ENCODE data around the gene CEBPA.

The CEBPA gene

DNA sequence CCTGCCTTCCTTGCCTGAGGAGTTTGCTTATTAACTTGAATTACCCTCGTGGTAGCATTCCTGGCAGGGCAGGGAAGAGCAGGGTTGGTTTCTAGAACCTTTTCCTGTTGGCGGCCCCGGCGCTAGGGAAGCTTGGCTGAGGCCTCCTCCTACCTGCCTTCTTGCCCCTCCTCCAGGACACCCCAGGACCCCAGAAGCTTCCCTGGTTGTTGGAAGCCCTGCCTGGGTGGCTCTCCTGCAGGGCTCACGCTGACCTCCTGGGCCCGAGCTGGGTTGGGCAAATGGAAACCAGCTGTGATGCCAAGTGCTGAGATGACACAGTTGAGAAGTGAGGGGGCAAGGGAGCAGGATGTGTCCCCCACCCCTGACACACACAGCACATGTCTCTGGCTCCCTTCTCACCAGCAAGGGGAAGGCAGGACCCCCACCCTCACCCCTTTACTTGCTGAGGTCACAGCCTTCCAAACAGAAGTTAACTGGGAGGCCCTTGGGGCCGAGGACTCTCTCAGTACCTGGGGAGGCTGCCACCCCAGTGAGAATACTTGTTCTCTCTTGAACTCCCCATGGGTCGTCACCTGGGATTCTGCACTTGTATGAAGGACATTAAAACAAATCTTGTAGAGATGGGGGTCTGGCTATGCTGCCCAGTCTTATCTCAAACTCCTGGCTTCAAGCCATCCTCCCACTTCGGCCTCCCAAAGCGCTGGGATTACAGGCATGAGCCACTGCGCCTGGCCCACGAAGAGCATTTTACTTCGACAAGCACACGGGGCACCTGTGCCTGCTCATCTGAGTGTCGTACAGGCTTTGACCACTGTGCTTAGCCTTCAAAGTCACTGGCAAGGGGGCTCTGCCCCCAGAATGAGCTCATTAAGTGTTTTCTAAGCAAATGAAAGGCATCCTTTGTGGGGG, 10.5 kb downstream of the CEBPA start:
- Histone ChIP-seq H3K27ac (replicated peaks) (peak overlapping the region; percentile 89), H3K4me3 (replicated peaks; ENCODE audit: insufficient read depth, low read length) (no peak overlapping the region), H3K27me3 (ENCODE audit: insufficient read depth, poor library complexity, severe bottlenecking) (no peaks in the 10 kb centered on the region)
- no peak for DNase-seq (ENCODE audit: low read depth in 1 of 2, low spot score in 1 of 2)
- TF ChIP-seq SPI1 (IDR thresholded peaks at IDR 0.05; ENCODE audit: borderline replicate concordance, low read depth) (no peak), POLR2AphosphoS5 (IDR thresholded peaks at IDR 0.05; ENCODE audit: low read depth) (no peak), GABPA (IDR thresholded peaks at IDR 0.05; ENCODE audit: low read depth) (no peak)
- TF ChIP-seq, protein P1, sequence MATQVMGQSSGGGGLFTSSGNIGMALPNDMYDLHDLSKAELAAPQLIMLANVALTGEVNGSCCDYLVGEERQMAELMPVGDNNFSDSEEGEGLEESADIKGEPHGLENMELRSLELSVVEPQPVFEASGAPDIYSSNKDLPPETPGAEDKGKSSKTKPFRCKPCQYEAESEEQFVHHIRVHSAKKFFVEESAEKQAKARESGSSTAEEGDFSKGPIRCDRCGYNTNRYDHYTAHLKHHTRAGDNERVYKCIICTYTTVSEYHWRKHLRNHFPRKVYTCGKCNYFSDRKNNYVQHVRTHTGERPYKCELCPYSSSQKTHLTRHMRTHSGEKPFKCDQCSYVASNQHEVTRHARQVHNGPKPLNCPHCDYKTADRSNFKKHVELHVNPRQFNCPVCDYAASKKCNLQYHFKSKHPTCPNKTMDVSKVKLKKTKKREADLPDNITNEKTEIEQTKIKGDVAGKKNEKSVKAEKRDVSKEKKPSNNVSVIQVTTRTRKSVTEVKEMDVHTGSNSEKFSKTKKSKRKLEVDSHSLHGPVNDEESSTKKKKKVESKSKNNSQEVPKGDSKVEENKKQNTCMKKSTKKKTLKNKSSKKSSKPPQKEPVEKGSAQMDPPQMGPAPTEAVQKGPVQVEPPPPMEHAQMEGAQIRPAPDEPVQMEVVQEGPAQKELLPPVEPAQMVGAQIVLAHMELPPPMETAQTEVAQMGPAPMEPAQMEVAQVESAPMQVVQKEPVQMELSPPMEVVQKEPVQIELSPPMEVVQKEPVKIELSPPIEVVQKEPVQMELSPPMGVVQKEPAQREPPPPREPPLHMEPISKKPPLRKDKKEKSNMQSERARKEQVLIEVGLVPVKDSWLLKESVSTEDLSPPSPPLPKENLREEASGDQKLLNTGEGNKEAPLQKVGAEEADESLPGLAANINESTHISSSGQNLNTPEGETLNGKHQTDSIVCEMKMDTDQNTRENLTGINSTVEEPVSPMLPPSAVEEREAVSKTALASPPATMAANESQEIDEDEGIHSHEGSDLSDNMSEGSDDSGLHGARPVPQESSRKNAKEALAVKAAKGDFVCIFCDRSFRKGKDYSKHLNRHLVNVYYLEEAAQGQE (IDR thresholded peaks at IDR 0.05; ENCODE audit: insufficient replicate concordance, low read depth), result no peak
- TF ChIP-seq, protein P2, sequence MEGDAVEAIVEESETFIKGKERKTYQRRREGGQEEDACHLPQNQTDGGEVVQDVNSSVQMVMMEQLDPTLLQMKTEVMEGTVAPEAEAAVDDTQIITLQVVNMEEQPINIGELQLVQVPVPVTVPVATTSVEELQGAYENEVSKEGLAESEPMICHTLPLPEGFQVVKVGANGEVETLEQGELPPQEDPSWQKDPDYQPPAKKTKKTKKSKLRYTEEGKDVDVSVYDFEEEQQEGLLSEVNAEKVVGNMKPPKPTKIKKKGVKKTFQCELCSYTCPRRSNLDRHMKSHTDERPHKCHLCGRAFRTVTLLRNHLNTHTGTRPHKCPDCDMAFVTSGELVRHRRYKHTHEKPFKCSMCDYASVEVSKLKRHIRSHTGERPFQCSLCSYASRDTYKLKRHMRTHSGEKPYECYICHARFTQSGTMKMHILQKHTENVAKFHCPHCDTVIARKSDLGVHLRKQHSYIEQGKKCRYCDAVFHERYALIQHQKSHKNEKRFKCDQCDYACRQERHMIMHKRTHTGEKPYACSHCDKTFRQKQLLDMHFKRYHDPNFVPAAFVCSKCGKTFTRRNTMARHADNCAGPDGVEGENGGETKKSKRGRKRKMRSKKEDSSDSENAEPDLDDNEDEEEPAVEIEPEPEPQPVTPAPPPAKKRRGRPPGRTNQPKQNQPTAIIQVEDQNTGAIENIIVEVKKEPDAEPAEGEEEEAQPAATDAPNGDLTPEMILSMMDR (IDR thresholded peaks at IDR 0.05; ENCODE audit: insufficient read depth, low read length), result no peak

DNA sequence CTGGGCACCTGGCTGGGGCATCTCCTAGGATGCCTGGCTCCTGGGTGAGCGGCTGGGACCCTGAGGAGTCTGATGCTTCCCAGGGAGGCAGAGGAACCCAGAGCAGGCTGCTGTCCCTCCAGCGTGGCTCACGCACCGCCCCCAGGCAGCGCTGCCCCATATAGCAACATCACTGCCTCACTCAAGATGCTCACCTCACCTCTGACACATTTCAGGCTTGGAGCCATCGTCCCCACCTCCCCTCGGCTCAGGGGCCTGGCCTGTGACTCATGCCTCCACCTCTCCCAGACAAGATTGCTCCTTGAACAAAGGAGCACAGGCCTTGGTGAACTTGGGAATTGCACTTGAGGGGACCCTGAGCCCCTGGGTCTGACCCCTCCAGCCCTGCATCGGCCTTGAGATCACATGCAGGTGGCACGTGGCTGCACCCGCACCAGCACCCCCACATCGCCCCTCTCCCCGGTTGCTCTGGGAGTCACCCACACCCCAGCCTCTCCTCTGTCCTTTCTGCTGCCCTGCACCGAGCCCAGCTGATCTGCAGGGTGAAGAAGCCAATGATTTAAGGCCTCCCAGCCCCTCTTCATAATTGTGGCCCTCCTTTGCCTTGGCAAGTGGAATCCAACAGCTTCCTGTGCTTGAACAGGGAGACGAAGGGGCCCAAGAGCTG, 11.2 kb downstream of the CEBPA start:
- DNase-seq (ENCODE audit: low read depth in 1 of 2, low spot score in 1 of 2), result no peak
- no peak overlapping the region for H3K4me3 ChIP-seq (replicated peaks; ENCODE audit: insufficient read depth, low read length)
- peak overlapping the region; percentile 89 for H3K27ac ChIP-seq (replicated peaks)
- H3K27me3 ChIP-seq (ENCODE audit: insufficient read depth, poor library complexity, severe bottlenecking), result no peaks in the 10 kb centered on the region
- TF ChIP-seq, protein P1 (IDR thresholded peaks at IDR 0.05; ENCODE audit: insufficient replicate concordance, low read depth), result no peak
- no peak for TF ChIP-seq POLR2AphosphoS5 (IDR thresholded peaks at IDR 0.05; ENCODE audit: low read depth)
- no peak for TF ChIP-seq GABPA (IDR thresholded peaks at IDR 0.05; ENCODE audit: low read depth)

DNA sequence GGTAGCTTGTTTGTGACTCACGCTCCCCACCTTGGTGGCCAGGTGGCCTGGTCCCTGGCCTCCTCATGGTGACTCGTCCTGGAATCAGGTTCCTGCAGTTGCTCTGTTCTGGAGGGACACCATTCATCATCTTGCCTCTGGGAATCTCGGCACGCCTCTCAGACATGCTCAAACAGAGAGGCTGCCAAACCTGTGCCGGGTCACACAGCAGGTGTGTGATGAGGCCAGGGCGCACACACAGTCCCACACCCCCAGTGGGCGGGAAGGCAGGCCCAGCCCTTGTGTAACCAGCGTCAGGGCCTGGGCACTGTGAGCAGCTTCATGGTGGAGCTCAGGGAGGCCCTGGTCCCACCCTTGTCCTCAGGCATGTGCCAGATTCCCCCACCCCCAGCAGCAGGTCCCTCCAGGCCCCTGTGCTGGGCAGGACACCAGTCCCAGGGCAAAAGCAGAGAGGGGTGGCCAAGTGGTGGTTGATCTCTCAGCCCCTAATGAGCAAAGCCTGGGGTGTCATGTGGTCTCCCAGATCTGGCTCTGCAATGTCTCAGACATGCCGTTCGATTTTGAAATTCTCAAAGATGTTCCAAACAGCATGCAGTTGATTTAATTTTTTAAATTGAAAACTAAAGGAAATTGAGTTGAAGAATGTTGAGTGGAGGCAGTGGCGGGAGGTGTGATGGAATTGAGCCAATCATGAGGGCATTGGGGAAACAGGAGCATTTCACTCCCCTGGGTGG, 12.1 kb downstream of the CEBPA start:
- H3K27ac ChIP-seq (replicated peaks), result no peak overlapping the region
- DNase-seq (ENCODE audit: low read depth in 1 of 2, low spot score in 1 of 2), result no peak
- TF ChIP-seq, protein P2 (IDR thresholded peaks at IDR 0.05; ENCODE audit: insufficient read depth, low read length), result no peak
- TF ChIP-seq, protein P1 (IDR thresholded peaks at IDR 0.05; ENCODE audit: insufficient replicate concordance, low read depth), result no peak
- TF ChIP-seq GABPA (IDR thresholded peaks at IDR 0.05; ENCODE audit: low read depth) (no peak), POLR2AphosphoS5 (IDR thresholded peaks at IDR 0.05; ENCODE audit: low read depth) (no peak), SPI1 (IDR thresholded peaks at IDR 0.05; ENCODE audit: borderline replicate concordance, low read depth) (no peak)
- H3K27me3 ChIP-seq (ENCODE audit: insufficient read depth, poor library complexity, severe bottlenecking), result no peaks in the 10 kb centered on the region
- H3K4me3 ChIP-seq (replicated peaks; ENCODE audit: insufficient read depth, low read length), result no peak overlapping the region

Measured in HL-60 (cell line).